Body of pancreas (tissue), 4 donors: Measurements from ENCODE around the gene TMEM151B. TPM values are rescaled to one million over a fixed set of nuclear protein-coding genes. Genes with fewer than 3 reads are reported as not detected.
A peak's percentile ranks its signal among the peaks of the same experiment; 100 is the strongest.

Source experiments
- ATAC-seq: fragments of 150-250 bp; one replicate; pipeline ENCODE4 v1.9.1; 2016
- DNase-seq, 4 donors: peaks; one replicate each; pipeline ENCODE4 v3.0.0-alpha.2; 2019
- H3K27ac ChIP-seq, 4 donors: fragments of 200-600 bp; sonication (generic); 1 replicate in 3 of 4; 2 replicates in 1 of 4; pipeline versions ENCODE4 v1.5.1 to v1.6.1; 2016 to 2019; ENCODE audit warnings: mild to moderate bottlenecking in 1 of 4, mixed read lengths in 1 of 4, moderate library complexity in 1 of 4
- H3K27me3 ChIP-seq, 2 donors: fragments of 200-600 bp; sonication (generic); one replicate each; pipeline ENCODE4 v1.6.0; 2016; ENCODE audit warnings: mild to moderate bottlenecking in 1 of 2
- H3K36me3 ChIP-seq, 2 donors: fragments of 200-600 bp; sonication (generic); replicated peaks in 1 of 2; 2 replicates each; pipeline ENCODE4 v1.5.1; 2016; ENCODE audit warnings: low read depth in 2 of 2; ENCODE audit not compliant: insufficient read depth in 1 of 2
- H3K4me1 ChIP-seq: fragments of 200-600 bp; sonication (generic); one replicate; pipeline ENCODE4 v1.6.0; 2016
- H3K4me3 ChIP-seq, 2 donors: fragments of 200-600 bp; sonication (generic); 1 replicate in 1 of 2; 2 replicates in 1 of 2; pipeline ENCODE4 v1.5.1; 2016 to 2019
- H3K9me3 ChIP-seq, 3 donors: fragments of 200-600 bp; sonication (generic); 1 replicate in 2 of 3; 2 replicates in 1 of 3; pipeline ENCODE4 v1.5.1; 2016
- POLR2A ChIP-seq, 3 donors: fragments of 450-650 bp; IDR thresholded peaks; one replicate each; pipeline ENCODE4 v1.6.1; 2016; ENCODE audit warnings: antibody characterized with exemption in 3 of 3, mild to moderate bottlenecking in 2 of 3
- WGBS, 2 donors: methylation state at CpG; one replicate each; pipeline ENCODE4 v1.1.5; 2017; 5-methylcytosine and 5-hydroxymethylcytosine counted together
- intact Hi-C: fragments of 100-400 bp; cut with DNase I; formaldehyde crosslinking; loops from one replicate; pipeline ENCODE4 v1.15.1; 2023
- total RNA-seq, 2 donors: library from RNA; depleted of rRNA; stranded (reverse); fragments of >200 nt; gene quantifications; one replicate each; pipeline ENCODE4 v1.1.0, GENCODE V29; 2016
- TF ChIP-seq, protein P1 (sequence below), 7 experiments: fragments of 450-650 bp in 4 of 7; fragments of 200-600 bp in 3 of 7; sonication (generic) in 3 of 7; IDR thresholded peaks; one replicate each; pipeline ENCODE4 v1.5.1; 2016 to 2019; ENCODE audit warnings: antibody characterized with exemption in 7 of 7

Gene TMEM151B
- total RNA-seq, 2 donors from 2014 or later: under 0.01 to 0.66 TPM

DNA sequence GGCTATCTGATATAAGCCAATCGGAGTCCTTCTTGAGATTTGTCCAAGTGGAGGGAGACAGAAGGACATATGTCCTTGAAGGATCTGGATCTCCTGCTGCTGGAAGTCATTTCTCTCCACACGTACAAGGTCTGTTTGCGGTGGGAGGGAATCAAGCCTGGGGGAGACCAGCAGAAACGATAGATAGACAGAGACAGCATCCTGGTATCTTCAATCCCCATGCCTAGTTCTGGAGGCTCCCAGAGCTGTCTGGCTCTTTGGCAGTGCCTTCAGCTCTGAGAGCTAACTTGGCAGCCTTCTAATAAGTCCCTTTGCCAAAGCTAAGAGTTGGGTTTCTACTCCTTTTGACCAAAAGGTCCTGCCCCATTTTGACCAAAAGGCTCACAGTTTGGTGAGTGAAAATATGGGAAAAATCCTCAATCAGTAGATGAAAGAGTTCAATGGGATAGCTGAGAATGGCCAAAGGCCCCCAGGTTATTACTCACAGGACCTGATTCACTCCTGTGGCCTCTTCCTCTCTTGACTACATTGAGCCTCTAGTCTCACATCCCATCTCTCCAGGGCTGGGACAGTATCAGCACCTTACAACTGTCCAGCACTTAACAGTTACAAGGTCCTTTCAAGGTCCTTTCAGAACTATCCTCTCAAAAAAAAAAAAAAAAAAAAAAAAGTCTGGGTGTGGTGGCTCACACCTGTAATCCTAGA, 22.6 kb downstream of the TMEM151B start:
- ATAC-seq (no peak), DNase-seq (no peak)
- peaks cover 0 to 13% of the 10 kb centered on the region in 2 donors for H3K27me3 ChIP-seq
- TF ChIP-seq POLR2A (IDR thresholded peaks at IDR 0.05): no peak
- TF ChIP-seq, protein P1, sequence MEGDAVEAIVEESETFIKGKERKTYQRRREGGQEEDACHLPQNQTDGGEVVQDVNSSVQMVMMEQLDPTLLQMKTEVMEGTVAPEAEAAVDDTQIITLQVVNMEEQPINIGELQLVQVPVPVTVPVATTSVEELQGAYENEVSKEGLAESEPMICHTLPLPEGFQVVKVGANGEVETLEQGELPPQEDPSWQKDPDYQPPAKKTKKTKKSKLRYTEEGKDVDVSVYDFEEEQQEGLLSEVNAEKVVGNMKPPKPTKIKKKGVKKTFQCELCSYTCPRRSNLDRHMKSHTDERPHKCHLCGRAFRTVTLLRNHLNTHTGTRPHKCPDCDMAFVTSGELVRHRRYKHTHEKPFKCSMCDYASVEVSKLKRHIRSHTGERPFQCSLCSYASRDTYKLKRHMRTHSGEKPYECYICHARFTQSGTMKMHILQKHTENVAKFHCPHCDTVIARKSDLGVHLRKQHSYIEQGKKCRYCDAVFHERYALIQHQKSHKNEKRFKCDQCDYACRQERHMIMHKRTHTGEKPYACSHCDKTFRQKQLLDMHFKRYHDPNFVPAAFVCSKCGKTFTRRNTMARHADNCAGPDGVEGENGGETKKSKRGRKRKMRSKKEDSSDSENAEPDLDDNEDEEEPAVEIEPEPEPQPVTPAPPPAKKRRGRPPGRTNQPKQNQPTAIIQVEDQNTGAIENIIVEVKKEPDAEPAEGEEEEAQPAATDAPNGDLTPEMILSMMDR (IDR thresholded peaks at IDR 0.05): no peak
- no peak overlapping the region for H3K27ac ChIP-seq
- peaks cover 20% of the 10 kb centered on the region for H3K4me1 ChIP-seq
- intact Hi-C loops: no loop called here
- H3K4me3 ChIP-seq: no peak overlapping the region
- WGBS, 2 donors: 57 to 69% methylated on average over 4 of the region's 4 CpGs
- H3K9me3 ChIP-seq: no peaks in the 10 kb centered on the region
- H3K36me3 ChIP-seq: no peaks in the 10 kb centered on the region

DNA sequence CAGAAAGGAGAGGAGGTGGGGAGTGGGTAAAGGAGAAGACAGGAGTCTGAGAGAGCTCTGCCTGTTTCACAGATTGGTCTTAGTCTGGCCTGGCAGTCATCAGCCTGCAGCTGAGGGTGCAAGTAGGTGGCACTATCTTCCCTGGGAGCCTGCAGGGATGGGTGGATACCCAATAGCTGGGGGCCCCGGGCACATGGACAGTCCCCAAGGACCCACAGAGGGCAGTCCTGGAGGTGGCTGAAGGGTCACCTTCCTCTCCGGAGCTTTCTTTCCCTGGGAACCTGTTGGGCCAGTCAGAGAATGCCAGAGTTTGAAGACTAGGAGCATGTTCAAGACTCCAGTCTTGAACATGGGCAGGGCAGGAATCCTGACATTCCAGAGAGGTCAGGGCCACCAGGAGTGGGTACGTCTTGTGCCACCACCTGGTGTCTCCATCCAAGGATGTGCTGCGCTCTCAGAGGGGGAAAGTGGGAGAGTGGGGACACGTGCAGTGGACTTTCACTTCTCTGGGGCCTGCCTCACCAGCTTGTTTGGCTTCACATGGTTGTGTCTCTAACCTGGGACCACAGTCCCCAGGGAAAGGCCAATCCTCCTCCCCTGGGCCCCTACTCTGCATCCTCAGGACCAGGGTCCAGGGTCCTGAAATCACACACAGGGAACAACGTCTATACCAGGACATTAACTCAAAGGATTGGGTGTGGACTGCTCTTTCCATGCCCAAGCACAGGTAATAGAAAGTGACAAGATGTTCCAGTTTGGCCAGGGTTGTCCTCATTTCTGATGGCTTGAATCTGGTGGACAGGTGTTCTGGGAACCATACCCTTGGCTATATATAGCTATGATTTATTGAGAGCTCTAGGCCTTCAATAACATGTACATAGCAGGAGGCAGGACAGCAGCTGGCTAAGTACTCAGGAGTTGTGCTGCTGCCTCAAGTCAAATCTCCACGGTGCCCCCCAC, 24.9 kb downstream of the TMEM151B start:
- DNase-seq: no peak

DNA sequence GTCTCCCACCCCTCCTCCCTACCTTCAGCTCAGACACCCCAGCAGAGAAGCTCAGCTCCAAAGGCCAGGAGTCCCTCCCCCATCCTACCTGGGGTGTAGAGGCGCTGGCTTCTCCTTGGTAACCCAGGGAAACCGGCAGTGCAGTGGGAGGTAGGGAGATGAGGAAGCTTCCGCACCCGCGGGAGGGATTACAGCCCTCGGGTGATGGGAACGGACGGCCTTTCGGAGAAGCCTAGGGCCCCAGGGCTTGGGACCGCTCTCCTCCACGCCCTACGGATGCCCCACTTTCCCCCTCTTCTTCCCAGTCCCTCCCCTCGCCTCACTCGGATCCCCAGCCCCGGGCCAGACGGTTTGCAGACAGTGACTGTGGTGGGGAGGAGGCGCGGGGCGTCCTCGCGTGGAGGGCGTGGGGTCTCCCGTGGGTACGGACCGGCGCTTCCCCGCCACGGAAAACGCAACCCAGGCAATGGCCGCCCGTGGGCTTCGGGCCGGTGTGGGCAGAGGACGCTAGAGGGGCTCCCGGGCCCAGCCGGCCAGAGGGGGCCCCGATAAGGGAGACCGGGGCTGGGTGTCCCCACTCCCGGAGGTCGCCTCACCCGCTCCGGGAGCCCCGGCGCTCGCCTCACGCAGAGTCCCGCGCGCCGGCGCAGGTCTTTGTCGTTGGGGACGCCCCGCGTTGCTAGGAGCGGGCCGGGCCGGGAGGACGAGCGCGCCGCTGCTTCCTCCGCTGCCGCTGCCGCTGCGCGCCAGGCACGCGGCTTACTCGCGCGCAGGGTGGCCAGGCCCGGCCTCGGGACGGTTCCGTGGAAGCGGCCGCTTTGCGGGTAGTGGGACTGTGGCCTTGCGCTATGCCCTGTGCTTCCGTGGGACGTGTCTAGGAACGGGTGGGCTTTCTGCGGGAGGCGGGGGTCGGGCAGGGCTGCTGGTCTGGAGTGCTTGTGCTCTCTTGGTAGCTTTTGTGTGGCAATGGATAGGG, 27.1 kb downstream of the TMEM151B start:
- peaks cover 17% of the 10 kb centered on the region for H3K4me1 ChIP-seq
- peak in 2 of 4 donors; percentile 16 to 49 for DNase-seq
- TF ChIP-seq, protein P1 (IDR thresholded peaks at IDR 0.05): no peak
- peak in 1 of 3 donors; percentile 7 for TF ChIP-seq POLR2A (IDR thresholded peaks at IDR 0.05)
- H3K4me3 ChIP-seq: no peak overlapping the region
- peaks cover 0 to 12% of the 10 kb centered on the region in 2 donors for H3K36me3 ChIP-seq
- H3K9me3 ChIP-seq: no peaks in the 10 kb centered on the region
- no peak overlapping the region for H3K27ac ChIP-seq
- ATAC-seq: peak; percentile 67
- 0 to 3% methylated on average over 6 to 80 of the region's 86 CpGs for WGBS, 2 donors
- intact Hi-C loops: no loop called here
- peaks cover 0 to 13% of the 10 kb centered on the region in 2 donors for H3K27me3 ChIP-seq

More for the DNA sequence above, 24.9 kb downstream of the TMEM151B start:
- no peak overlapping the region for H3K4me3 ChIP-seq
- no peak for TF ChIP-seq POLR2A (IDR thresholded peaks at IDR 0.05)
- TF ChIP-seq, protein P1 (IDR thresholded peaks at IDR 0.05): no peak
- H3K9me3 ChIP-seq: no peaks in the 10 kb centered on the region
- no peak for ATAC-seq
- H3K36me3 ChIP-seq: peaks cover 0 to under 1% of the 10 kb centered on the region in 2 donors
- H3K27me3 ChIP-seq: peaks cover 0 to 13% of the 10 kb centered on the region in 2 donors
- no peak overlapping the region for H3K27ac ChIP-seq
- peaks cover 18% of the 10 kb centered on the region for H3K4me1 ChIP-seq
- 29 to 48% methylated on average over 3 to 7 of the region's 7 CpGs for WGBS, 2 donors
- intact Hi-C loops: no loop called here

GRCh38 chr6:44298055-44298803, 28.0 kb downstream of the TMEM151B start:
- intact Hi-C loops: no loop called here
- WGBS, 2 donors: 31 to 36% methylated on average over 20 of the region's 20 CpGs
- H3K4me3 ChIP-seq: no peak overlapping the region
- H3K27me3 ChIP-seq: peaks cover 0 to 13% of the 10 kb centered on the region in 2 donors
- DNase-seq (peak in 1 of 4 donors; percentile 26), ATAC-seq (peak; percentile 36)
- H3K9me3 ChIP-seq: no peaks in the 10 kb centered on the region
- no peak overlapping the region for H3K27ac ChIP-seq
- TF ChIP-seq, protein P1 (IDR thresholded peaks at IDR 0.05): no peak
- TF ChIP-seq POLR2A (IDR thresholded peaks at IDR 0.05): peak in 1 of 3 donors; percentile 2
- H3K4me1 ChIP-seq: peaks cover 17% of the 10 kb centered on the region
- H3K36me3 ChIP-seq: peaks cover 7 to 12% of the 10 kb centered on the region in 2 donors
